Astrocyte of the cerebellum (primary cell): ENCODE data around the gene ANGPT4.

Experiments used
- DNase-seq: peaks from one replicate; pipeline ENCODE4 v3.0.0-alpha.2; 2011; ENCODE audit warnings: low read depth
- H3K4me3 ChIP-seq: 2 replicates; pipeline ENCODE4 v1.5.1; 2011; ENCODE audit warnings: mild to moderate bottlenecking, low read depth, low read length, moderate library complexity
- CTCF ChIP-seq: IDR thresholded peaks from 2 replicates; pipeline ENCODE4 v1.5.1; 2012; ENCODE audit warnings: low read length, low read depth, moderate library complexity, mild to moderate bottlenecking; ENCODE audit errors: missing control alignments
- in situ Hi-C: cut with HindIII; loops from 2 replicates; pipeline ENCODE4 v1.10.0; 2017; ENCODE audit warnings: low sequenced_read_pairs

Gene ANGPT4

GRCh38 chr20:881051-881782 is 34.9 kb downstream of the ANGPT4 start:
- DNase-seq: no peak
- TF ChIP-seq CTCF: no peak
- in situ Hi-C loops: no loop called here
- H3K4me3 ChIP-seq: no peak overlapping the region

GRCh38 chr20:879626-880025 is 36.5 kb downstream of the ANGPT4 start:
- no peak for TF ChIP-seq CTCF
- no peak for DNase-seq
- in situ Hi-C loops: no loop called here
- H3K4me3 ChIP-seq: no peak overlapping the region

- peak; percentile 8 for DNase-seq
- no peak overlapping the region for H3K4me3 ChIP-seq
- in situ Hi-C loops: no loop called here
- TF ChIP-seq CTCF: no peak
Measured at GRCh38 chr20:878511-879307, 37.4 kb downstream of the ANGPT4 start.

- no peak for TF ChIP-seq CTCF
- H3K4me3 ChIP-seq: no peak overlapping the region
- in situ Hi-C loops: no loop called here
- no peak for DNase-seq
Measured at GRCh38 chr20:877814-878213, 38.3 kb downstream of the ANGPT4 start.

- no peak for TF ChIP-seq CTCF
- in situ Hi-C loops: no loop called here
- H3K4me3 ChIP-seq: no peak overlapping the region
- DNase-seq: no peak
Measured at GRCh38 chr20:875115-875514, 41.0 kb downstream of the ANGPT4 start.

- no peak for TF ChIP-seq CTCF
- DNase-seq: no peak
- H3K4me3 ChIP-seq: no peak overlapping the region
- in situ Hi-C loops: no loop called here
Measured at GRCh38 chr20:873875-874607, 42.1 kb downstream of the ANGPT4 start.
